Caco-2 (cell line): ENCODE results near the gene SLC17A5. TPM values are rescaled to one million over a fixed set of nuclear protein-coding genes. Genes with fewer than 3 reads are reported as not detected.

Experiments used
- BruUV-seq: library from RNA; stranded (reverse); fragments of 400-500 nt; replicated peaks from 2 replicates; lab custom pipeline; 2021; lab: Mats Ljungman, UMichigan
- CTCF ChIA-PET: fragments of 300-600 bp; sonication (Branson Sonifier 250); formaldehyde crosslinking; loops from one replicate; lab custom pipeline; 2022; ENCODE audit warnings: antibody characterized with exemption; lab: Charles Lee
- POLR2A ChIA-PET: fragments of 300-600 bp; sonication (Branson Sonifier 250); formaldehyde crosslinking; loops from one replicate; lab custom pipeline; 2022; ENCODE audit warnings: antibody characterized with exemption; lab: Charles Lee
- DNase-seq, 2 experiments: peaks; one replicate each; pipeline versions ENCODE4 v3.0.0 to v3.0.0-alpha.2; 2020 to 2022
- H3K27me3 ChIP-seq: replicated peaks from 2 replicates; pipeline ENCODE4 v1.6.0; 2011; ENCODE audit warnings: low read length; ENCODE audit not compliant: control insufficient read depth, insufficient read depth
- H3K36me3 ChIP-seq: 2 replicates; pipeline ENCODE4 v1.5.1; 2011; ENCODE audit warnings: low read length; ENCODE audit not compliant: control insufficient read depth, insufficient read depth
- H3K4me1 ChIP-seq: fragments of 250-450 bp; sonication (Bioruptor Pico); 2 replicates; pipeline ENCODE4 v1.5.1; 2020; ENCODE audit warnings: mild to moderate bottlenecking
- H3K4me3 ChIP-seq: 2 replicates; pipeline ENCODE4 v1.5.1; 2011; ENCODE audit warnings: low read depth, mild to moderate bottlenecking, control low read depth, low read length
- H3K9me3 ChIP-seq: fragments of 250-450 bp; sonication (Bioruptor Pico); 2 replicates; pipeline ENCODE4 v1.5.1; 2020; ENCODE audit warnings: mild to moderate bottlenecking, moderate library complexity
- H3K27ac Mint-ChIP-seq: one replicate; pipeline ENCODE4 v1.8.0; 2022; ENCODE audit warnings: mixed read lengths; ENCODE audit not compliant: unreplicated experiment
- H3K27me3 Mint-ChIP-seq: one replicate; pipeline ENCODE4 v1.8.0; 2022; ENCODE audit warnings: mixed read lengths; ENCODE audit not compliant: insufficient read depth, unreplicated experiment
- H3K36me3 Mint-ChIP-seq: one replicate; pipeline ENCODE4 v1.8.0; 2022; ENCODE audit warnings: mild to moderate bottlenecking, mixed read lengths; ENCODE audit not compliant: insufficient read depth, unreplicated experiment
- H3K4me1 Mint-ChIP-seq: one replicate; pipeline ENCODE4 v1.8.0; 2022; ENCODE audit warnings: low read depth, mixed read lengths; ENCODE audit not compliant: unreplicated experiment
- H3K4me3 Mint-ChIP-seq: one replicate; pipeline ENCODE4 v1.8.0; 2022; ENCODE audit warnings: mild to moderate bottlenecking, moderate library complexity, mixed read lengths; ENCODE audit not compliant: unreplicated experiment
- H3K9me3 Mint-ChIP-seq: one replicate; pipeline ENCODE4 v1.8.0; 2022; ENCODE audit warnings: mixed read lengths; ENCODE audit not compliant: unreplicated experiment
- intact Hi-C: fragments of 100-400 bp; cut with micrococcal nuclease; formaldehyde crosslinking; loops from one replicate; pipeline ENCODE4 v1.10.0; 2022; ENCODE audit not compliant: unreplicated experiment
- total RNA-seq: library from RNA; stranded (reverse); gene quantifications from 2 replicates; pipeline ENCODE4 v1.2.3, GENCODE V29; 2022
- TF ChIP-seq, protein P1 (sequence below), 2 experiments: fragments of 200-600 bp in 1 of 2; IDR thresholded peaks; 1 replicate in 1 of 2; 2 replicates in 1 of 2; pipeline versions ENCODE4 v1.5.1 to v1.8.0; 2011 to 2022; ENCODE audit warnings: antibody characterized with exemption in 1 of 2, control low read depth in 1 of 2, inconsistent platforms in 1 of 2, low read depth in 1 of 2, low read length in 1 of 2, mild to moderate bottlenecking in 1 of 2, moderate library complexity in 1 of 2; ENCODE audit not compliant: insufficient read depth in 1 of 2, severe bottlenecking in 1 of 2, unreplicated experiment in 1 of 2

SLC17A5 gene
- total RNA-seq, 1 experiment from 2014 or later, result 13.0 TPM

DNA sequence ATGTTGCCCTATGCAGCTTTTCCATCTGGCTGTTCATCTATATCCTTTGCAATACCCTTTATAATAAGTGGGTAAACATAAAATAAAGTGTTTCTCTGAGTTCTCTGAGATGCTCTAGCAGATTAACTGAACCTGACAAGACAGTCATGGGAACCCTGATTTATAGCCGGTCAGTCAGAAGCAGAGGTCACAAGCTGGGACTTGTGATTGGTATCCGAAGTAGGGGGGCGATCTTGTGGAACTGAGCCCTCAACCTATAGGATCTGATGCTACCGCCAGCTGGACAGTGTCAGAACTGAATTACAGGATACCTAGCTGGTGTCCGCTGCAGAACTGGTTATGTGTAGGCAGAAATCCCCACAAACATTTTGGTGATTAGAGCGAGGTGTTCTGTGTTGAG lies 39.0 kb downstream of the SLC17A5 start:
- Histone ChIP-seq H3K4me1 (no peaks in the 10 kb centered on the region), H3K27me3 (no peaks in the 10 kb centered on the region), H3K9me3 (no peaks in the 10 kb centered on the region), H3K36me3 (no peaks in the 10 kb centered on the region), H3K4me3 (no peak overlapping the region)
- H3K27ac Mint-ChIP-seq, result no peak overlapping the region
- H3K36me3 Mint-ChIP-seq, result no peaks in the 10 kb centered on the region
- no peaks in the 10 kb centered on the region for H3K27me3 Mint-ChIP-seq
- intact Hi-C loops, result no loop called here
- no TSS peak for BruUV-seq
- H3K4me1 Mint-ChIP-seq, result no peaks in the 10 kb centered on the region
- TF ChIP-seq, protein P1, sequence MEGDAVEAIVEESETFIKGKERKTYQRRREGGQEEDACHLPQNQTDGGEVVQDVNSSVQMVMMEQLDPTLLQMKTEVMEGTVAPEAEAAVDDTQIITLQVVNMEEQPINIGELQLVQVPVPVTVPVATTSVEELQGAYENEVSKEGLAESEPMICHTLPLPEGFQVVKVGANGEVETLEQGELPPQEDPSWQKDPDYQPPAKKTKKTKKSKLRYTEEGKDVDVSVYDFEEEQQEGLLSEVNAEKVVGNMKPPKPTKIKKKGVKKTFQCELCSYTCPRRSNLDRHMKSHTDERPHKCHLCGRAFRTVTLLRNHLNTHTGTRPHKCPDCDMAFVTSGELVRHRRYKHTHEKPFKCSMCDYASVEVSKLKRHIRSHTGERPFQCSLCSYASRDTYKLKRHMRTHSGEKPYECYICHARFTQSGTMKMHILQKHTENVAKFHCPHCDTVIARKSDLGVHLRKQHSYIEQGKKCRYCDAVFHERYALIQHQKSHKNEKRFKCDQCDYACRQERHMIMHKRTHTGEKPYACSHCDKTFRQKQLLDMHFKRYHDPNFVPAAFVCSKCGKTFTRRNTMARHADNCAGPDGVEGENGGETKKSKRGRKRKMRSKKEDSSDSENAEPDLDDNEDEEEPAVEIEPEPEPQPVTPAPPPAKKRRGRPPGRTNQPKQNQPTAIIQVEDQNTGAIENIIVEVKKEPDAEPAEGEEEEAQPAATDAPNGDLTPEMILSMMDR (IDR thresholded peaks at IDR 0.05; ENCODE audit: insufficient read depth in 1 of 2, low read depth in 1 of 2, low read length in 1 of 2, severe bottlenecking in 1 of 2, unreplicated experiment in 1 of 2), result peak in 1 of 2 experiments; percentile 13
- CTCF ChIA-PET, result no interaction called here
- peak in 1 of 2 experiments; percentile 8 for DNase-seq
- H3K9me3 Mint-ChIP-seq, result no peaks in the 10 kb centered on the region
- H3K4me3 Mint-ChIP-seq, result no peak overlapping the region
- POLR2A ChIA-PET, result interaction anchor here (0.5 to 0.6 kb wide), 2 partner anchors 93 to 104 kb away, joined by 3 to 5 read pairs; no protein-coding TSS in a partner anchor

DNA sequence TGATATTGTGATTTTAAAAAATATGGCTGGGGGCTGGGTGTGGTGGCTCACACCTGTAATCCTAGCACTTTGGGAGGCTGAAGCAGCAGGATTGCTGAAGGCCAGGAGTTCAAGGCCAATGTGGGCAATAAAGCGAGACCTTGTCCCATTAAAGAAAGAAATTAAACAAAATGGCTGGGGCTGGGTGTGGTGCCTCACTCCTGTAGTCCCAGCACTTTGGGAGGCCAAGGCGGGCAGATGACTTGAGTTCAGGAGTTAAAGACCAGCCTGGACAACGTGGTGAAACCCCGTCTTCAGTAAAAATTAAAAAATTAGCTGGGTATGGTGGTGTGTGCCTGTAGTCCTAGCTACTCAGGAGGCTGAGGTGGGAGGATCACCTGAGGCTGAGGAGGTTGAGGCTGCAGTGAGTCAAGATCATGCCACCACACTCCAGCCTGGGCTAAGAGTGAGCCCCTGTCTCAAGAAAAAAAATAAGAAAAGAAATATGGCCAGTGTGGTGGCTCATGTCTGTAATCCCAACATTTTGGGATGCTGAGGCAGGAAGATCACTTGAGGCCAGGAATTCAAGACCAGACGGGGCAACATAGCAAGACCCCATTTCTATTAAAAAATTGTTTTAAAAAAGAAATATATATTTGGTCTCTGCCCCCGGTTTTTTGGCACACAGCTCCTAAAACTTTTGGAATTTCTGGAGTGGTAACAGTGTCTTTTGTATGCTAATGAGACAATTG lies 39.8 kb downstream of the SLC17A5 start:
- no peak overlapping the region for H3K4me3 ChIP-seq
- Mint-ChIP-seq H3K9me3 (no peaks in the 10 kb centered on the region), H3K27ac (no peak overlapping the region), H3K4me1 (no peaks in the 10 kb centered on the region), H3K36me3 (no peaks in the 10 kb centered on the region), H3K27me3 (no peaks in the 10 kb centered on the region), H3K4me3 (no peak overlapping the region)
- ChIA-PET POLR2A (interaction anchor here (0.6 kb wide), 1 partner anchor 103 kb away, joined by 5 read pairs; no protein-coding TSS in a partner anchor), CTCF (no interaction called here)
- H3K9me3 ChIP-seq, result no peaks in the 10 kb centered on the region
- no peaks in the 10 kb centered on the region for H3K36me3 ChIP-seq
- intact Hi-C loops, result no loop called here
- no peaks in the 10 kb centered on the region for H3K4me1 ChIP-seq
- BruUV-seq, result no TSS peak
- TF ChIP-seq, protein P1 (IDR thresholded peaks at IDR 0.05; ENCODE audit: insufficient read depth in 1 of 2, low read depth in 1 of 2, low read length in 1 of 2, severe bottlenecking in 1 of 2, unreplicated experiment in 1 of 2), result no peak
- no peaks in the 10 kb centered on the region for H3K27me3 ChIP-seq
- no peak for DNase-seq

GRCh38 chr6:73612611-73613010 lies 41.2 kb downstream of the SLC17A5 start:
- TF ChIP-seq, protein P1 (IDR thresholded peaks at IDR 0.05; ENCODE audit: insufficient read depth in 1 of 2, low read depth in 1 of 2, low read length in 1 of 2, severe bottlenecking in 1 of 2, unreplicated experiment in 1 of 2), result no peak
- H3K9me3 Mint-ChIP-seq, result no peaks in the 10 kb centered on the region
- no peak overlapping the region for H3K27ac Mint-ChIP-seq
- H3K4me1 Mint-ChIP-seq, result no peaks in the 10 kb centered on the region
- Histone ChIP-seq H3K4me1 (no peaks in the 10 kb centered on the region), H3K27me3 (no peaks in the 10 kb centered on the region), H3K9me3 (no peaks in the 10 kb centered on the region), H3K4me3 (no peak overlapping the region), H3K36me3 (no peaks in the 10 kb centered on the region)
- no peak for DNase-seq
- ChIA-PET CTCF (interaction anchor here (1.0 kb wide), 1 partner anchor 41 kb away, joined by 3 read pairs; no protein-coding TSS in a partner anchor), POLR2A (no interaction called here)
- H3K4me3 Mint-ChIP-seq, result no peak overlapping the region
- H3K36me3 Mint-ChIP-seq, result no peaks in the 10 kb centered on the region
- no peaks in the 10 kb centered on the region for H3K27me3 Mint-ChIP-seq
- intact Hi-C loops, result no loop called here
- no TSS peak for BruUV-seq
